ENCODE data around the gene RIPK3.

DNA sequence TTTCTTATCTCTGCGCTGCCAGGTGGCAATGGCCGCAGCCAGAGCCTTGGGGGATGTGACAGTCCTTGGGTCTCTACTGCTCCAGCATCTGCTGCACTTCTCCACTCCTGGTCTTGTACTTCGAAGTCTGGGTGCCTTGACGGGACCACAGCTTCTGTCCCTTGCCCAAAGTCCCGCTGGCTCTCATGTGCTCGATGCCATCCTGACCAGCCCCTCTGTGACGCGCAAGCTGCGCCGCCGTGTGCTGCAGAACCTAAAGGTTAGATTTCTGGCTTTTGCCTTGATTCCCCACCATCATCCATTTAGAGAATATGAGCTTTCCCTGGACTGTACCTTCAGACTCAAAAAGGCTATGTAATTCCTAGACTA, 35.8 kb downstream of the RIPK3 start:
- TF ChIP-seq POLR2A (IDR thresholded peaks at IDR 0.05) (no peak), EP300 (IDR thresholded peaks at IDR 0.05) (no peak)
- TF ChIP-seq, protein P1, sequence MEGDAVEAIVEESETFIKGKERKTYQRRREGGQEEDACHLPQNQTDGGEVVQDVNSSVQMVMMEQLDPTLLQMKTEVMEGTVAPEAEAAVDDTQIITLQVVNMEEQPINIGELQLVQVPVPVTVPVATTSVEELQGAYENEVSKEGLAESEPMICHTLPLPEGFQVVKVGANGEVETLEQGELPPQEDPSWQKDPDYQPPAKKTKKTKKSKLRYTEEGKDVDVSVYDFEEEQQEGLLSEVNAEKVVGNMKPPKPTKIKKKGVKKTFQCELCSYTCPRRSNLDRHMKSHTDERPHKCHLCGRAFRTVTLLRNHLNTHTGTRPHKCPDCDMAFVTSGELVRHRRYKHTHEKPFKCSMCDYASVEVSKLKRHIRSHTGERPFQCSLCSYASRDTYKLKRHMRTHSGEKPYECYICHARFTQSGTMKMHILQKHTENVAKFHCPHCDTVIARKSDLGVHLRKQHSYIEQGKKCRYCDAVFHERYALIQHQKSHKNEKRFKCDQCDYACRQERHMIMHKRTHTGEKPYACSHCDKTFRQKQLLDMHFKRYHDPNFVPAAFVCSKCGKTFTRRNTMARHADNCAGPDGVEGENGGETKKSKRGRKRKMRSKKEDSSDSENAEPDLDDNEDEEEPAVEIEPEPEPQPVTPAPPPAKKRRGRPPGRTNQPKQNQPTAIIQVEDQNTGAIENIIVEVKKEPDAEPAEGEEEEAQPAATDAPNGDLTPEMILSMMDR (IDR thresholded peaks at IDR 0.05) = no peak

All from ovary (tissue), 3 donors.